HEK293 (cell line): ENCODE results near the gene TADA2B.

ENCODE experiments used
- CTCF ChIA-PET: fragments of 350-600 bp; formaldehyde crosslinking; extraction: SDS; loops from one replicate; lab custom pipeline; 2021; ENCODE audit warnings: antibody characterized with exemption; lab: Yijun Ruan, JAX
- POLR2A ChIA-PET: fragments of 300-600 bp; formaldehyde crosslinking; extraction: SDS; loops from one replicate; lab custom pipeline; 2020; ENCODE audit warnings: antibody characterized with exemption, inconsistent platforms; lab: Yijun Ruan, JAX
- H3K27ac ChIP-seq: fragments of 200-500 bp; sonication (Bioruptor generic); 2 replicates; pipeline ENCODE4 v1.5.1; 2014; ENCODE audit warnings: low read depth, low read length, control low read depth, inconsistent platforms; ENCODE audit errors: extremely low read depth
- H3K36me3 ChIP-seq, 2 experiments: fragments of 200-500 bp in 1 of 2; sonication (Bioruptor generic) in 1 of 2; 1 replicate in 1 of 2; 2 replicates in 1 of 2; pipeline ENCODE4 v1.5.1; 2014 to 2017; ENCODE audit warnings: inconsistent platforms in 2 of 2, low read length in 2 of 2; ENCODE audit not compliant: control insufficient read depth in 2 of 2, insufficient read depth in 1 of 2
- H3K4me1 ChIP-seq: fragments of 200-500 bp; sonication (Bioruptor generic); 2 replicates; pipeline ENCODE4 v1.5.1; 2014; ENCODE audit warnings: mild to moderate bottlenecking, low read length, inconsistent platforms; ENCODE audit not compliant: control insufficient read depth, insufficient read depth
- H3K4me3 ChIP-seq: 2 replicates; pipeline ENCODE4 v1.5.1; 2011; ENCODE audit warnings: low read depth, mild to moderate bottlenecking, control low read depth, low read length, moderate library complexity
- H3K9me3 ChIP-seq: fragments of 200-500 bp; sonication (Bioruptor generic); 2 replicates; pipeline ENCODE4 v1.5.1; 2014; ENCODE audit warnings: low read depth, low read length, inconsistent platforms; ENCODE audit not compliant: control insufficient read depth, insufficient read depth
- EGR2 ChIP-seq: fragments of 450-650 bp; formaldehyde crosslinking; IDR thresholded peaks from 2 replicates; pipeline ENCODE4 v1.5.1; 2016; ENCODE audit warnings: low read depth, missing biosample characterization, missing genetic modification characterization
- GLIS1 ChIP-seq: fragments of 450-650 bp; formaldehyde crosslinking; IDR thresholded peaks from 2 replicates; pipeline ENCODE4 v1.5.1; 2016; ENCODE audit warnings: missing biosample characterization, missing genetic modification characterization
- REPIN1 ChIP-seq: fragments of 450-650 bp; formaldehyde crosslinking; IDR thresholded peaks from 2 replicates; pipeline ENCODE4 v1.5.1; 2017; ENCODE audit warnings: missing biosample characterization, missing genetic modification characterization, low read depth
- ZFHX2 ChIP-seq: fragments of 450-650 bp; formaldehyde crosslinking; conservative IDR thresholded peaks from 2 replicates; pipeline ENCODE4 v1.5.1; 2016; ENCODE audit warnings: missing biosample characterization, missing genetic modification characterization
- ZFP41 ChIP-seq: fragments of 450-650 bp; formaldehyde crosslinking; IDR thresholded peaks from 2 replicates; pipeline ENCODE4 v1.5.1; 2016; ENCODE audit warnings: missing biosample characterization, missing genetic modification characterization, borderline replicate concordance
- ZIC2 ChIP-seq: fragments of 450-650 bp; formaldehyde crosslinking; IDR thresholded peaks from 2 replicates; pipeline ENCODE4 v1.5.1; 2016; ENCODE audit warnings: missing biosample characterization, missing genetic modification characterization
- ZNF2 ChIP-seq: fragments of 450-650 bp; formaldehyde crosslinking; IDR thresholded peaks from 2 replicates; pipeline ENCODE4 v1.5.1; 2016; ENCODE audit warnings: missing biosample characterization, missing genetic modification characterization
- ZNF510 ChIP-seq: fragments of 450-650 bp; formaldehyde crosslinking; IDR thresholded peaks from 2 replicates; pipeline ENCODE4 v1.5.1; 2018; ENCODE audit warnings: mild to moderate bottlenecking, missing genetic modification characterization, missing biosample characterization; ENCODE audit not compliant: insufficient replicate concordance
- ZNF555 ChIP-seq: fragments of 450-650 bp; formaldehyde crosslinking; conservative IDR thresholded peaks from 2 replicates; pipeline ENCODE4 v1.5.1; 2017; ENCODE audit warnings: missing biosample characterization, mild to moderate bottlenecking, missing genetic modification characterization, inconsistent platforms
- ZNF610 ChIP-seq: fragments of 450-650 bp; formaldehyde crosslinking; IDR thresholded peaks from 2 replicates; pipeline ENCODE4 v1.5.1; 2016; ENCODE audit warnings: missing biosample characterization, missing genetic modification characterization, borderline replicate concordance
- ZNF677 ChIP-seq: fragments of 450-650 bp; IDR thresholded peaks from 2 replicates; pipeline ENCODE4 v1.5.0; 2018; ENCODE audit warnings: missing biosample characterization, mild to moderate bottlenecking, missing genetic modification characterization, moderate library complexity
- TF ChIP-seq, protein P1 (sequence below): fragments of 450-650 bp; formaldehyde crosslinking; IDR thresholded peaks from 2 replicates; pipeline ENCODE4 v1.5.1; 2017; ENCODE audit warnings: missing biosample characterization, missing genetic modification characterization
- TF ChIP-seq, protein P2 (sequence below): fragments of 450-650 bp; formaldehyde crosslinking; IDR thresholded peaks from 2 replicates; pipeline ENCODE4 v1.5.1; 2016; ENCODE audit warnings: missing biosample characterization, missing genetic modification characterization, borderline replicate concordance
- TF ChIP-seq, protein P3 (sequence below): fragments of 450-650 bp; formaldehyde crosslinking; IDR thresholded peaks from 2 replicates; pipeline ENCODE4 v1.5.1; 2016; ENCODE audit warnings: missing biosample characterization, missing genetic modification characterization
- TF ChIP-seq, protein P4 (sequence below): fragments of 450-650 bp; formaldehyde crosslinking; IDR thresholded peaks from 2 replicates; pipeline ENCODE4 v1.5.1; 2016; ENCODE audit warnings: missing biosample characterization, missing genetic modification characterization
- TF ChIP-seq, protein P5 (sequence below): fragments of 450-650 bp; formaldehyde crosslinking; IDR thresholded peaks from 2 replicates; pipeline ENCODE4 v1.5.1; 2016; ENCODE audit warnings: missing biosample characterization, missing genetic modification characterization
- TF ChIP-seq, protein P6 (sequence below): fragments of 450-650 bp; formaldehyde crosslinking; IDR thresholded peaks from 2 replicates; pipeline ENCODE4 v1.5.1; 2017; ENCODE audit warnings: missing biosample characterization, missing genetic modification characterization
- TF ChIP-seq, protein P7 (sequence below): fragments of 450-650 bp; formaldehyde crosslinking; IDR thresholded peaks from 2 replicates; pipeline ENCODE4 v1.5.1; 2016; ENCODE audit warnings: missing biosample characterization, missing genetic modification characterization, low read depth

TADA2B gene

DNA sequence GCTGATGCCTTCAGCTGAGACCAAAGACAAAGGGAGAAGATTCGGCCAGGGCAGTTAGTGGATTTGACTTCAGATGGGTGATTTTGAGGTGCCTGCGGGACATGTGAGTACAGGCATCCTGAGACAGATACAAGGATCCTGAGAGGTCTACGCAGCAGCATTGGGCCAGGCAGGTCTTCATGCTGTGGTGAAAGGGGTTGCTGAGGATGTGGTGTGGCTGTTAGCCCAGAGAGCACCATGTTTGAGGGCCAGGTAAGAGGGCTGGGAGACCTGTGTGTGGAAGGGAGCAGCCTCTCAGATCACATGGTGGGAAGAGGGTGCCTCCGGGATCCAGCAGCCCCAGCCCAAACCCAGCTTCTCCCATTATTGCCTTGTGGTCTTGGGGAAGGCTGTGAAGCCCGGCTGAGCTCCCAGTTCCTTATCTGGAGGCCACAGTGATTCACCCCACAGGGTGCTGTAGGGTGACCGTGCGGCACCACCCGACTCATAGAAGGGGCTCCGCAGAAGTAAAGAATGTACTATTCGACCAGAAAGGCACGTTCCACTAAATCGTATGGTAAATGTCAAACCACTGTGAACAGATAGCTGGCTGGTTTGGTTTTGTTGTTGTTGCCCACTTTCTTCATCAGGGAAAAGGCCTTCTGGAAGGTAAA, 27.7 kb upstream of the TADA2B start (continued):
- TF ChIP-seq, protein P1, sequence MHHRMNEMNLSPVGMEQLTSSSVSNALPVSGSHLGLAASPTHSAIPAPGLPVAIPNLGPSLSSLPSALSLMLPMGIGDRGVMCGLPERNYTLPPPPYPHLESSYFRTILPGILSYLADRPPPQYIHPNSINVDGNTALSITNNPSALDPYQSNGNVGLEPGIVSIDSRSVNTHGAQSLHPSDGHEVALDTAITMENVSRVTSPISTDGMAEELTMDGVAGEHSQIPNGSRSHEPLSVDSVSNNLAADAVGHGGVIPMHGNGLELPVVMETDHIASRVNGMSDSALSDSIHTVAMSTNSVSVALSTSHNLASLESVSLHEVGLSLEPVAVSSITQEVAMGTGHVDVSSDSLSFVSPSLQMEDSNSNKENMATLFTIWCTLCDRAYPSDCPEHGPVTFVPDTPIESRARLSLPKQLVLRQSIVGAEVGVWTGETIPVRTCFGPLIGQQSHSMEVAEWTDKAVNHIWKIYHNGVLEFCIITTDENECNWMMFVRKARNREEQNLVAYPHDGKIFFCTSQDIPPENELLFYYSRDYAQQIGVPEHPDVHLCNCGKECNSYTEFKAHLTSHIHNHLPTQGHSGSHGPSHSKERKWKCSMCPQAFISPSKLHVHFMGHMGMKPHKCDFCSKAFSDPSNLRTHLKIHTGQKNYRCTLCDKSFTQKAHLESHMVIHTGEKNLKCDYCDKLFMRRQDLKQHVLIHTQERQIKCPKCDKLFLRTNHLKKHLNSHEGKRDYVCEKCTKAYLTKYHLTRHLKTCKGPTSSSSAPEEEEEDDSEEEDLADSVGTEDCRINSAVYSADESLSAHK (tag by site-specific recombination): no peak
- TF ChIP-seq ZNF610 (tag by site-specific recombination): no peak
- TF ChIP-seq, all 188 proteins: peak for 0

DNA sequence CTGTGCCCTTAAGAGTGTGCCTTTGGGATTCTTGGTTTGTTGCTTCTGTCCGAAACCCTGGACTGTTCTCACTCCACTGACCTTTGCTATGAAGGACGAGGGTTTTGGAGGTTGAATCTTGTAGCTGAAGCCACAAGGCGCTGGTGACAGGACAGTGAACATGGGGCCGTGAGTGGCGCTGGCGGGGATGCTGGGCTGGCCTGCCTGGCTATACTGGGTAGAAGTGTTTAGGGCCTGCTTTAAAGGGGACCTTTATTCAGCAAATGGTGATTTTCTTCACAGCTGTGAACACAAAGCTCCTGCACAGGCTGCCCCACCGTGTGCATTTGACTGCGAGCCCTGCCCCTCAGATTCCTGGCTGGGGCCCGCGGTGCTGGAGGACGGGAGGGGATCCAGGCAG, 27.1 kb upstream of the TADA2B start:
- H3K4me3 ChIP-seq: no peak overlapping the region
- ChIA-PET CTCF (no interaction called here), POLR2A (no interaction called here)
- peaks cover 1 to 75% of the 10 kb centered on the region in 2 experiments; a peak in 2 of 3 replicates for H3K36me3 ChIP-seq
- TF ChIP-seq, protein P2, sequence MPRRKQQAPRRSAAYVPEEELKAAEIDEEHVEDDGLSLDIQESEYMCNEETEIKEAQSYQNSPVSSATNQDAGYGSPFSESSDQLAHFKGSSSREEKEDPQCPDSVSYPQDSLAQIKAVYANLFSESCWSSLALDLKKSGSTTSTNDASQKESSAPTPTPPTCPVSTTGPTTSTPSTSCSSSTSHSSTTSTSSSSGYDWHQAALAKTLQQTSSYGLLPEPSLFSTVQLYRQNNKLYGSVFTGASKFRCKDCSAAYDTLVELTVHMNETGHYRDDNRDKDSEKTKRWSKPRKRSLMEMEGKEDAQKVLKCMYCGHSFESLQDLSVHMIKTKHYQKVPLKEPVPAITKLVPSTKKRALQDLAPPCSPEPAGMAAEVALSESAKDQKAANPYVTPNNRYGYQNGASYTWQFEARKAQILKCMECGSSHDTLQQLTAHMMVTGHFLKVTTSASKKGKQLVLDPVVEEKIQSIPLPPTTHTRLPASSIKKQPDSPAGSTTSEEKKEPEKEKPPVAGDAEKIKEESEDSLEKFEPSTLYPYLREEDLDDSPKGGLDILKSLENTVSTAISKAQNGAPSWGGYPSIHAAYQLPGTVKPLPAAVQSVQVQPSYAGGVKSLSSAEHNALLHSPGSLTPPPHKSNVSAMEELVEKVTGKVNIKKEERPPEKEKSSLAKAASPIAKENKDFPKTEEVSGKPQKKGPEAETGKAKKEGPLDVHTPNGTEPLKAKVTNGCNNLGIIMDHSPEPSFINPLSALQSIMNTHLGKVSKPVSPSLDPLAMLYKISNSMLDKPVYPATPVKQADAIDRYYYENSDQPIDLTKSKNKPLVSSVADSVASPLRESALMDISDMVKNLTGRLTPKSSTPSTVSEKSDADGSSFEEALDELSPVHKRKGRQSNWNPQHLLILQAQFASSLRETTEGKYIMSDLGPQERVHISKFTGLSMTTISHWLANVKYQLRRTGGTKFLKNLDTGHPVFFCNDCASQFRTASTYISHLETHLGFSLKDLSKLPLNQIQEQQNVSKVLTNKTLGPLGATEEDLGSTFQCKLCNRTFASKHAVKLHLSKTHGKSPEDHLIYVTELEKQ (tag by site-specific recombination): no peak
- TF ChIP-seq ZNF677 (tag by site-specific recombination) (no peak), REPIN1 (tag by site-specific recombination) (no peak), EGR2 (no peak), ZFHX2 (tag by site-specific recombination) (no peak), ZFP41 (tag by site-specific recombination) (no peak), ZNF555 (tag by site-specific recombination) (no peak), ZIC2 (tag by site-specific recombination) (no peak), GLIS1 (tag by site-specific recombination) (no peak), ZNF510 (tag by site-specific recombination) (no peak), ZNF2 (tag by site-specific recombination) (no peak)
- TF ChIP-seq, protein P3, sequence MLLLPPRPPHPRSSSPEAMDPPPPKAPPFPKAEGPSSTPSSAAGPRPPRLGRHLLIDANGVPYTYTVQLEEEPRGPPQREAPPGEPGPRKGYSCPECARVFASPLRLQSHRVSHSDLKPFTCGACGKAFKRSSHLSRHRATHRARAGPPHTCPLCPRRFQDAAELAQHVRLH (tag by site-specific recombination): no peak
- TF ChIP-seq, protein P4, sequence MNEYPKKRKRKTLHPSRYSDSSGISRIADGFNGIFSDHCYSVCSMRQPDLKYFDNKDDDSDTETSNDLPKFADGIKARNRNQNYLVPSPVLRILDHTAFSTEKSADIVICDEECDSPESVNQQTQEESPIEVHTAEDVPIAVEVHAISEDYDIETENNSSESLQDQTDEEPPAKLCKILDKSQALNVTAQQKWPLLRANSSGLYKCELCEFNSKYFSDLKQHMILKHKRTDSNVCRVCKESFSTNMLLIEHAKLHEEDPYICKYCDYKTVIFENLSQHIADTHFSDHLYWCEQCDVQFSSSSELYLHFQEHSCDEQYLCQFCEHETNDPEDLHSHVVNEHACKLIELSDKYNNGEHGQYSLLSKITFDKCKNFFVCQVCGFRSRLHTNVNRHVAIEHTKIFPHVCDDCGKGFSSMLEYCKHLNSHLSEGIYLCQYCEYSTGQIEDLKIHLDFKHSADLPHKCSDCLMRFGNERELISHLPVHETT (tag by site-specific recombination): no peak
- TF ChIP-seq, protein P5, sequence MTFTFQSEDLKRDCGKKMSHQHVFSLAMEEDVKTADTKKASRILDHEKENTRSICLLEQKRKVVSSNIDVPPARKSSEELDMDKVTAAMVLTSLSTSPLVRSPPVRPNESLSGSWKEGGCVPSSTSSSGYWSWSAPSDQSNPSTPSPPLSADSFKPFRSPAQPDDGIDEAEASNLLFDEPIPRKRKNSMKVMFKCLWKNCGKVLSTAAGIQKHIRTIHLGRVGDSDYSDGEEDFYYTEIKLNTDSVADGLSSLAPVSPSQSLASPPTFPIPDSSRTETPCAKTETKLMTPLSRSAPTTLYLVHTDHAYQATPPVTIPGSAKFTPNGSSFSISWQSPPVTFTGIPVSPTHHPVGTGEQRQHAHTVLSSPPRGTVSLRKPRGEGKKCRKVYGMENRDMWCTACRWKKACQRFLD (tag by site-specific recombination): no peak
- TF ChIP-seq, protein P6, sequence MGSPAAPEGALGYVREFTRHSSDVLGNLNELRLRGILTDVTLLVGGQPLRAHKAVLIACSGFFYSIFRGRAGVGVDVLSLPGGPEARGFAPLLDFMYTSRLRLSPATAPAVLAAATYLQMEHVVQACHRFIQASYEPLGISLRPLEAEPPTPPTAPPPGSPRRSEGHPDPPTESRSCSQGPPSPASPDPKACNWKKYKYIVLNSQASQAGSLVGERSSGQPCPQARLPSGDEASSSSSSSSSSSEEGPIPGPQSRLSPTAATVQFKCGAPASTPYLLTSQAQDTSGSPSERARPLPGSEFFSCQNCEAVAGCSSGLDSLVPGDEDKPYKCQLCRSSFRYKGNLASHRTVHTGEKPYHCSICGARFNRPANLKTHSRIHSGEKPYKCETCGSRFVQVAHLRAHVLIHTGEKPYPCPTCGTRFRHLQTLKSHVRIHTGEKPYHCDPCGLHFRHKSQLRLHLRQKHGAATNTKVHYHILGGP (tag by site-specific recombination): no peak
- TF ChIP-seq, protein P7, sequence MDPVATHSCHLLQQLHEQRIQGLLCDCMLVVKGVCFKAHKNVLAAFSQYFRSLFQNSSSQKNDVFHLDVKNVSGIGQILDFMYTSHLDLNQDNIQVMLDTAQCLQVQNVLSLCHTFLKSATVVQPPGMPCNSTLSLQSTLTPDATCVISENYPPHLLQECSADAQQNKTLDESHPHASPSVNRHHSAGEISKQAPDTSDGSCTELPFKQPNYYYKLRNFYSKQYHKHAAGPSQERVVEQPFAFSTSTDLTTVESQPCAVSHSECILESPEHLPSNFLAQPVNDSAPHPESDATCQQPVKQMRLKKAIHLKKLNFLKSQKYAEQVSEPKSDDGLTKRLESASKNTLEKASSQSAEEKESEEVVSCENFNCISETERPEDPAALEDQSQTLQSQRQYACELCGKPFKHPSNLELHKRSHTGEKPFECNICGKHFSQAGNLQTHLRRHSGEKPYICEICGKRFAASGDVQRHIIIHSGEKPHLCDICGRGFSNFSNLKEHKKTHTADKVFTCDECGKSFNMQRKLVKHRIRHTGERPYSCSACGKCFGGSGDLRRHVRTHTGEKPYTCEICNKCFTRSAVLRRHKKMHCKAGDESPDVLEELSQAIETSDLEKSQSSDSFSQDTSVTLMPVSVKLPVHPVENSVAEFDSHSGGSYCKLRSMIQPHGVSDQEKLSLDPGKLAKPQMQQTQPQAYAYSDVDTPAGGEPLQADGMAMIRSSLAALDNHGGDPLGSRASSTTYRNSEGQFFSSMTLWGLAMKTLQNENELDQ (tag by site-specific recombination): no peak
- H3K27ac ChIP-seq: no peak overlapping the region
- no peaks in the 10 kb centered on the region for H3K9me3 ChIP-seq
- no peaks in the 10 kb centered on the region for H3K4me1 ChIP-seq
